ENCODE data around the gene POC1B. TPM values are rescaled to one million over a fixed set of nuclear protein-coding genes. Genes with fewer than 3 reads are reported as not detected.

POC1B gene
- total and polyA plus RNA-seq, 5 donors from 2014 or later, result 22.1 to 38.0 (median 33.0) TPM

GRCh38 chr12:89476904-89477595 is 48.8 kb downstream of the POC1B start:
- Mint-ChIP-seq H3K9me3 (no peaks in the 10 kb centered on the region), H3K27me3 (no peaks in the 10 kb centered on the region), H3K4me3 (no peak overlapping the region), H3K27ac (peak overlapping the region in 2 of 3 donors; percentile 3 to 33), H3K36me3 (peaks cover 5% of the 10 kb centered on the region), H3K4me1 (peaks cover 0 to 19% (median 13%) of the 10 kb centered on the region in 4 donors)
- Histone ChIP-seq H3K4me1 (ENCODE audit: control insufficient read depth, insufficient read depth, low read length, poor library complexity, severe bottlenecking) (no peaks in the 10 kb centered on the region), H3K9me3 (ENCODE audit: control insufficient read depth in 2 of 2, low read length in 2 of 2) (no peaks in the 10 kb centered on the region), H3K36me3 (ENCODE audit: control insufficient read depth, insufficient read depth, low read length) (no peaks in the 10 kb centered on the region), H3K27me3 (ENCODE audit: control insufficient read depth, insufficient read depth, low read length) (no peaks in the 10 kb centered on the region), H3K4me3 (ENCODE audit: low read depth, low read length) (no peak overlapping the region), H3K27ac (ENCODE audit: insufficient read depth, low read length, poor library complexity, severe bottlenecking) (no peak overlapping the region)
- ATAC-seq (ENCODE audit: low read depth in 2 of 2) (no peak), DNase-seq (no peak)

DNA sequence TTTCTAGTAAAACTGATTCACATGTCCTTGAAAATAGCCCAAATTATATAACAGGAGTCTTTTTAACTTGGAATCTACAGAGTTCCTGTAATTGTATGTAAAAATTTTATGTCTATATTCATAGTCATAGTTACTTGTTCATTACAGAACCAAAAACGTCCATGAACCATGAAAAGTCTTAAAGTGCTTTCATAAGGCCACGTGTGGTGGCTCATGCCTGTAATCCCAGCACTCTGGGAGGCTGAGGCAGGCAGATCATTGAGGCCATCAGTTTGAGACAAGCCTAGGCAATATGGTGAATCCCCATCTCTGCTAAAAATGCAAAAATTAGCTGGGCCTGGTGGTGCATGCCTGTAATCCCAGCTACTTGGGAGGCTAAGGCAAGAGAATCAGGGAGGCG is 49.6 kb downstream of the POC1B start:
- Mint-ChIP-seq H3K4me1 (peaks cover 2 to 22% (median 11%) of the 10 kb centered on the region in 4 donors), H3K36me3 (peaks cover 5% of the 10 kb centered on the region), H3K27ac (no peak overlapping the region), H3K27me3 (no peaks in the 10 kb centered on the region), H3K9me3 (no peaks in the 10 kb centered on the region), H3K4me3 (no peak overlapping the region)
- Histone ChIP-seq H3K27ac (ENCODE audit: insufficient read depth, low read length, poor library complexity, severe bottlenecking) (no peak overlapping the region), H3K4me3 (ENCODE audit: low read depth, low read length) (no peak overlapping the region), H3K9me3 (ENCODE audit: control insufficient read depth in 2 of 2, low read length in 2 of 2) (no peaks in the 10 kb centered on the region), H3K36me3 (ENCODE audit: control insufficient read depth, insufficient read depth, low read length) (no peaks in the 10 kb centered on the region), H3K27me3 (ENCODE audit: control insufficient read depth, insufficient read depth, low read length) (no peaks in the 10 kb centered on the region), H3K4me1 (ENCODE audit: control insufficient read depth, insufficient read depth, low read length, poor library complexity, severe bottlenecking) (no peaks in the 10 kb centered on the region)
- no peak for DNase-seq
- ATAC-seq (ENCODE audit: low read depth in 2 of 2), result no peak

DNA sequence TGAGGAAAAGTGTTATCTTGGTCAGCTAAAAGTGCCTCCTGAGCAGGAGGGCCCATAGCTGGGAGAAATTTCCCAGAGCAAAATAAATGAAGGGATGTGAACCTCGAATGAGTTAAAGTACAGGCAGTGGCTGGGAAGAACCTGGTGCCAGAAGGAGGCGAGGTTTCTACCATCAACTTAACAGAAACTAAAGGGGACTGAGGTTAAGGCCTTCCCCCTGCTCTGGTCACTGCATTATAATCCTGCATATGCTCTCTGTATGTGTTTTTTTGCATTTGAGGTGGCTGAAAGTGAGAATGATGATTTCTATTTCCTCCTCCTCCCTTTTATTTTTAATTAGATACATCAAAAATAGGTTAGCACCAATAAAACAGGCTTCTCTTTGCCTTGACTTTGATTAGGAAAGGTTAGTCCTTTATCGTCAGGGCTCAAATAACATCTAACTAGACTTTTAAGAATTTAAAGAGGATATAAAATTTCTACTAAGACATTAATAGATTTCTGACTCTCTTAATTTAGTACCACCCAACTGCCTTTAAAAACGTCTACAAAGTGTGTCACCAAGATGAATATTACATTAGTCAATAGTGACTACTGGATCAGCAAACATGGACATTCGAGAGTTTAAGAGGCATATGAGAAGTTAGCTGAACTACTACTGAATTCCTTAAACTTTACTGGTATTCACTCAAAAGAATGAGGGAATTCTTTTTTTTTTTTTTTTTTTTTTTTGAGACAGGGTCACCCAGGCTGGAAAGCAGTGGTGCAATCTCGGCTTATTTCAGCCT is 50.5 kb downstream of the POC1B start:
- H3K9me3 ChIP-seq (ENCODE audit: control insufficient read depth in 2 of 2, low read length in 2 of 2), result no peaks in the 10 kb centered on the region
- H3K36me3 ChIP-seq (ENCODE audit: control insufficient read depth, insufficient read depth, low read length), result no peaks in the 10 kb centered on the region
- no peak for ATAC-seq (ENCODE audit: low read depth in 2 of 2)
- no peaks in the 10 kb centered on the region for H3K9me3 Mint-ChIP-seq
- H3K27me3 ChIP-seq (ENCODE audit: control insufficient read depth, insufficient read depth, low read length), result no peaks in the 10 kb centered on the region
- peak overlapping the region in 2 of 3 donors; percentile 13 to 16 for H3K27ac Mint-ChIP-seq
- H3K36me3 Mint-ChIP-seq, result peaks cover 5% of the 10 kb centered on the region
- H3K4me3 ChIP-seq (ENCODE audit: low read depth, low read length), result no peak overlapping the region
- peaks cover 11 to 29% (median 15%) of the 10 kb centered on the region in 4 donors for H3K4me1 Mint-ChIP-seq
- no peak overlapping the region for H3K27ac ChIP-seq (ENCODE audit: insufficient read depth, low read length, poor library complexity, severe bottlenecking)
- peaks cover 3% of the 10 kb centered on the region for H3K4me1 ChIP-seq (ENCODE audit: control insufficient read depth, insufficient read depth, low read length, poor library complexity, severe bottlenecking)
- H3K4me3 Mint-ChIP-seq, result no peak overlapping the region
- H3K27me3 Mint-ChIP-seq, result no peaks in the 10 kb centered on the region
- no peak for DNase-seq

GRCh38 chr12:89474615-89475014 is 51.2 kb downstream of the POC1B start:
- DNase-seq (peak in 1 of 3 donors; percentile 16), ATAC-seq (ENCODE audit: low read depth in 2 of 2) (no peak)
- H3K4me1 ChIP-seq (ENCODE audit: control insufficient read depth, insufficient read depth, low read length, poor library complexity, severe bottlenecking), result peaks cover 11% of the 10 kb centered on the region
- Mint-ChIP-seq H3K36me3 (peaks cover 5% of the 10 kb centered on the region), H3K27me3 (no peaks in the 10 kb centered on the region), H3K4me1 (peaks cover 14 to 35% (median 16%) of the 10 kb centered on the region in 4 donors), H3K27ac (peak overlapping the region; percentile 13 to 26 (median 16)), H3K9me3 (no peaks in the 10 kb centered on the region), H3K4me3 (no peak overlapping the region)
- no peaks in the 10 kb centered on the region for H3K36me3 ChIP-seq (ENCODE audit: control insufficient read depth, insufficient read depth, low read length)
- H3K27me3 ChIP-seq (ENCODE audit: control insufficient read depth, insufficient read depth, low read length), result no peaks in the 10 kb centered on the region
- no peak overlapping the region for H3K27ac ChIP-seq (ENCODE audit: insufficient read depth, low read length, poor library complexity, severe bottlenecking)
- H3K4me3 ChIP-seq (ENCODE audit: low read depth, low read length), result no peak overlapping the region
- H3K9me3 ChIP-seq (ENCODE audit: control insufficient read depth in 2 of 2, low read length in 2 of 2), result no peaks in the 10 kb centered on the region

- H3K9me3 ChIP-seq (ENCODE audit: control insufficient read depth in 2 of 2, low read length in 2 of 2), result no peaks in the 10 kb centered on the region
- H3K36me3 Mint-ChIP-seq, result peaks cover 1% of the 10 kb centered on the region
- H3K27me3 ChIP-seq (ENCODE audit: control insufficient read depth, insufficient read depth, low read length), result no peaks in the 10 kb centered on the region
- H3K9me3 Mint-ChIP-seq, result no peaks in the 10 kb centered on the region
- H3K27ac Mint-ChIP-seq, result peak overlapping the region in 1 of 3 donors; percentile 80
- no peak overlapping the region for H3K27ac ChIP-seq (ENCODE audit: insufficient read depth, low read length, poor library complexity, severe bottlenecking)
- DNase-seq, result no peak
- no peak overlapping the region for H3K4me3 Mint-ChIP-seq
- ATAC-seq (ENCODE audit: low read depth in 2 of 2), result no peak
- H3K4me1 ChIP-seq (ENCODE audit: control insufficient read depth, insufficient read depth, low read length, poor library complexity, severe bottlenecking), result peaks cover 29% of the 10 kb centered on the region
- H3K27me3 Mint-ChIP-seq, result no peaks in the 10 kb centered on the region
- H3K4me1 Mint-ChIP-seq, result peaks cover 28 to 45% (median 33%) of the 10 kb centered on the region in 4 donors
- H3K36me3 ChIP-seq (ENCODE audit: control insufficient read depth, insufficient read depth, low read length), result no peaks in the 10 kb centered on the region
- no peak overlapping the region for H3K4me3 ChIP-seq (ENCODE audit: low read depth, low read length)
Measured at GRCh38 chr12:89472508-89472907, 53.3 kb downstream of the POC1B start.

DNA sequence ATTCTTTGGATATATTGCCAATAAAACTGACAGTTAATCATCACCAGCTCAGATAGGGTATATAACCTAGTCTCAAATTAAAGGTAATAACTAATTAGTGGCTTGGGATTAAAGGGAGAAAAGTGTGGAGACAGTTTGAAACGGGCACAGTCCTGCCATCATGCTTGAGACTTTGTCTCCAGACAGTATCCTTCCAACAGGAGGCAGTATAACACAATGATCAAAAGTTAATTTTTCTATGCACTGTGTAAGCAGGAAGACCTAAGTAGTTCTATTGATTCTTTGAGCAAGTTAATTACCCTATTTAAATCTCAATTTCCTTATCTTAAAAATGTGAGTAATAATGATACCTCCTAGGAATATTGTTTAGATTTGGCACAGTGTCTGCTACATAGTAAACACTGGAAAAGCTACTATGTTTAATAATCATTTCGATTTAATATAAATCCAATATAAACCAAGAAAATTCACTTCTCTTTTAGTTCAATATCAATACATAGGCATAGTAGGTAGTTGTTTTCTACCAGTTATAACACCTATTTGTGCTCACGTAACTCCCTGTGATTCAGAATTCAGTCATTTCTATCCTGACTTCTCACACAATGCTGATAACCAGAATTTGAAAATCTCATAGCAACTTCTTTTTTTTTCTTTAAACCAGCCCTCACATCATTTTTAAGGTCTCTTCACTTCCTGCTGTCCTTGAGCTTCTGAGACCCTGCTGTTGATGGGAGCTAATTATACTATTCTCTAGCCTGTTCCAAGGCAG is 54.9 kb downstream of the POC1B start:
- no peaks in the 10 kb centered on the region for H3K9me3 ChIP-seq (ENCODE audit: control insufficient read depth in 2 of 2, low read length in 2 of 2)
- Mint-ChIP-seq H3K27me3 (no peaks in the 10 kb centered on the region), H3K4me1 (peaks cover 34 to 56% (median 38%) of the 10 kb centered on the region in 4 donors), H3K9me3 (no peaks in the 10 kb centered on the region), H3K27ac (peak overlapping the region in 2 of 3 donors; percentile 48 to 50), H3K36me3 (peaks cover under 1% of the 10 kb centered on the region), H3K4me3 (peak overlapping the region in 1 of 4 donors; percentile 55)
- DNase-seq (peak in 2 of 3 donors; percentile 63 to 81), ATAC-seq (ENCODE audit: low read depth in 2 of 2) (peak; percentile 65 to 68)
- H3K27ac ChIP-seq (ENCODE audit: insufficient read depth, low read length, poor library complexity, severe bottlenecking), result no peak overlapping the region
- no peaks in the 10 kb centered on the region for H3K27me3 ChIP-seq (ENCODE audit: control insufficient read depth, insufficient read depth, low read length)
- H3K4me1 ChIP-seq (ENCODE audit: control insufficient read depth, insufficient read depth, low read length, poor library complexity, severe bottlenecking), result peaks cover 29% of the 10 kb centered on the region
- H3K4me3 ChIP-seq (ENCODE audit: low read depth, low read length), result no peak overlapping the region
- H3K36me3 ChIP-seq (ENCODE audit: control insufficient read depth, insufficient read depth, low read length), result no peaks in the 10 kb centered on the region

DNA sequence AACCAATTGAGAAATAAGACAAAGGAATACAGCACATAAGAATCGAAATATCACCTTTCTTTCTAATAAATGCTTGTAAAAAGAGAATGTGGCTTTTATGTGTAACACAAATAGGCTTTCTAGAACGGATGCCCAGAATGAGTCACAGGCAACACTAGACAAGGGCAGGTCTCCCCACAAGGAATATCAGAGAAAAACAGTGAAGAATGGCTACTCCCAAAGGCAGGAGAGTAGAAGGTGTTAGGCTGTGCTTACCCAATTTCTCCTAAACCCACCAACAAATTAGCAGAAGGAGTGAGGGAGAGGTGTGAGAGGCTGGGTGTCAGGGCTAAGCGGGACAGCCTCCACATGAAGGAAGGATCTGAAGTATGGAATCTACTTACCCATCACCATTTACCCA is 56.5 kb downstream of the POC1B start:
- Mint-ChIP-seq H3K27ac (peak overlapping the region; percentile 85 to 95 (median 87)), H3K9me3 (no peaks in the 10 kb centered on the region), H3K36me3 (peaks cover 4% of the 10 kb centered on the region), H3K4me1 (peaks cover 31 to 53% (median 40%) of the 10 kb centered on the region in 4 donors), H3K27me3 (no peaks in the 10 kb centered on the region), H3K4me3 (peak overlapping the region in 3 of 4 donors; percentile 16 to 80 (median 72))
- H3K27me3 ChIP-seq (ENCODE audit: control insufficient read depth, insufficient read depth, low read length), result no peaks in the 10 kb centered on the region
- DNase-seq, result peak in 1 of 3 donors; percentile 66
- no peaks in the 10 kb centered on the region for H3K36me3 ChIP-seq (ENCODE audit: control insufficient read depth, insufficient read depth, low read length)
- H3K27ac ChIP-seq (ENCODE audit: insufficient read depth, low read length, poor library complexity, severe bottlenecking), result peak overlapping the region; percentile 35
- H3K4me3 ChIP-seq (ENCODE audit: low read depth, low read length), result peak overlapping the region; percentile 15
- H3K9me3 ChIP-seq (ENCODE audit: control insufficient read depth in 2 of 2, low read length in 2 of 2), result no peaks in the 10 kb centered on the region
- ATAC-seq (ENCODE audit: low read depth in 2 of 2), result peak; percentile 39 to 58
- peaks cover 29% of the 10 kb centered on the region for H3K4me1 ChIP-seq (ENCODE audit: control insufficient read depth, insufficient read depth, low read length, poor library complexity, severe bottlenecking)

Measured in CD4-positive, CD25-positive, alpha-beta regulatory T cell (primary cell).